WTC11 (cell line): ENCODE results near the gene LTBP3. TPM values are rescaled to one million over a fixed set of nuclear protein-coding genes. Genes with fewer than 3 reads are reported as not detected.

Experiments
- AR ChIP-seq: fragments of 250-450 bp; sonication (Bioruptor Pico); IDR thresholded peaks from 2 replicates; pipeline ENCODE4 v1.9.0; 2021; ENCODE audit warnings: mild to moderate bottlenecking
- CBFB ChIP-seq: sonication (generic); formaldehyde crosslinking; IDR thresholded peaks from 2 replicates; pipeline ENCODE4 v1.8.1; 2022; ENCODE audit warnings: mild to moderate bottlenecking, low read depth, missing genetic modification reagents
- CREM ChIP-seq: sonication (generic); formaldehyde crosslinking; IDR thresholded peaks from 2 replicates; pipeline ENCODE4 v1.8.1; 2022; ENCODE audit warnings: mild to moderate bottlenecking, missing genetic modification reagents, moderate library complexity
- EMX1 ChIP-seq: fragments of 250-450 bp; sonication (Bioruptor Pico); IDR thresholded peaks from 2 replicates; pipeline ENCODE4 v1.8.0; 2021; ENCODE audit warnings: mild to moderate bottlenecking
- ERG ChIP-seq: fragments of 250-450 bp; sonication (Bioruptor Pico); IDR thresholded peaks from 2 replicates; pipeline ENCODE4 v1.8.0; 2021; ENCODE audit warnings: mild to moderate bottlenecking
- FOXK1 ChIP-seq: sonication (generic); formaldehyde crosslinking; IDR thresholded peaks from 2 replicates; pipeline ENCODE4 v1.8.0; 2022; ENCODE audit warnings: mild to moderate bottlenecking, moderate library complexity, missing genetic modification reagents
- GABPB1 ChIP-seq: sonication (generic); formaldehyde crosslinking; IDR thresholded peaks from 2 replicates; pipeline ENCODE4 v1.8.1; 2023; ENCODE audit warnings: mild to moderate bottlenecking, missing genetic modification reagents
- IRF1 ChIP-seq: sonication (generic); formaldehyde crosslinking; IDR thresholded peaks from 2 replicates; pipeline ENCODE4 v1.8.0; 2023; ENCODE audit warnings: missing genetic modification reagents
- KAT7 ChIP-seq: sonication (generic); formaldehyde crosslinking; IDR thresholded peaks from 2 replicates; pipeline ENCODE4 v1.8.1; 2023; ENCODE audit warnings: missing genetic modification reagents, mild to moderate bottlenecking, borderline replicate concordance
- NFE2L1 ChIP-seq: sonication (generic); formaldehyde crosslinking; IDR thresholded peaks from 2 replicates; pipeline ENCODE4 v1.8.1; 2023; ENCODE audit warnings: missing genetic modification reagents
- NR2C2 ChIP-seq: sonication (generic); formaldehyde crosslinking; IDR thresholded peaks from 2 replicates; pipeline ENCODE4 v1.8.0; 2022; ENCODE audit warnings: mild to moderate bottlenecking, missing genetic modification reagents
- NR3C1 ChIP-seq: sonication (generic); formaldehyde crosslinking; conservative IDR thresholded peaks from 2 replicates; pipeline ENCODE4 v1.8.1; 2023; ENCODE audit warnings: low read depth, mild to moderate bottlenecking, missing genetic modification reagents
- OVOL2 ChIP-seq: fragments of 250-450 bp; sonication (Bioruptor Pico); IDR thresholded peaks from 2 replicates; pipeline ENCODE4 v1.9.0; 2021; ENCODE audit warnings: mild to moderate bottlenecking, borderline replicate concordance
- SOX15 ChIP-seq: fragments of 250-450 bp; sonication (Bioruptor Pico); IDR thresholded peaks from 2 replicates; pipeline ENCODE4 v1.9.0; 2021; ENCODE audit warnings: mild to moderate bottlenecking
- TCF7 ChIP-seq: sonication (generic); formaldehyde crosslinking; IDR thresholded peaks from 2 replicates; pipeline ENCODE4 v1.8.0; 2022; ENCODE audit warnings: mild to moderate bottlenecking, low read depth, missing genetic modification reagents, moderate library complexity
- ZBTB43 ChIP-seq: sonication (generic); formaldehyde crosslinking; IDR thresholded peaks from 2 replicates; pipeline ENCODE4 v1.8.1; 2023; ENCODE audit warnings: mild to moderate bottlenecking, missing genetic modification reagents
- ZNF219 ChIP-seq: sonication (generic); formaldehyde crosslinking; IDR thresholded peaks from 2 replicates; pipeline ENCODE4 v1.8.0; 2023; ENCODE audit warnings: missing genetic modification reagents, mild to moderate bottlenecking, borderline replicate concordance
- ZNF263 ChIP-seq: sonication (generic); formaldehyde crosslinking; IDR thresholded peaks from 2 replicates; pipeline ENCODE4 v1.8.1; 2022; ENCODE audit warnings: low read depth, mild to moderate bottlenecking, moderate library complexity, missing genetic modification reagents
- ZNF281 ChIP-seq: sonication (generic); formaldehyde crosslinking; IDR thresholded peaks from 2 replicates; pipeline ENCODE4 v1.8.0; 2023; ENCODE audit warnings: mild to moderate bottlenecking, missing genetic modification reagents
- ZNF317 ChIP-seq: sonication (generic); formaldehyde crosslinking; IDR thresholded peaks from 2 replicates; pipeline ENCODE4 v1.8.1; 2023; ENCODE audit warnings: low read depth, mild to moderate bottlenecking, moderate library complexity, missing genetic modification reagents, borderline replicate concordance
- ZNF396 ChIP-seq: fragments of 250-450 bp; sonication (Bioruptor Pico); IDR thresholded peaks from 2 replicates; pipeline ENCODE4 v1.8.0; 2021; ENCODE audit warnings: mild to moderate bottlenecking, moderate library complexity, borderline replicate concordance
- ZNF425 ChIP-seq: fragments of 250-450 bp; sonication (Bioruptor Pico); conservative IDR thresholded peaks from 2 replicates; pipeline ENCODE4 v1.9.0; 2021; ENCODE audit warnings: mild to moderate bottlenecking
- ZNF512 ChIP-seq: sonication (generic); formaldehyde crosslinking; IDR thresholded peaks from 2 replicates; pipeline ENCODE4 v1.8.1; 2022; ENCODE audit warnings: missing genetic modification reagents, borderline replicate concordance
- total RNA-seq: library from RNA; stranded (reverse); gene quantifications from 3 replicates; pipeline ENCODE4 v1.2.3, GENCODE V29; 2021

Gene LTBP3
- total RNA-seq, 1 experiment from 2014 or later, result 20.7 TPM

GRCh38 chr11:65606876-65607613 lies 48.9 kb upstream of the LTBP3 start (continued):
- TF ChIP-seq ZNF512 (CRISPR knock-in tag), result no peak
- TF ChIP-seq OVOL2 (CRISPR knock-in tag), result no peak
- no peak; the same call in 1 of the 2 replicates for TF ChIP-seq KAT7
- TF ChIP-seq GABPB1 (CRISPR knock-in tag), result no peak
- TF ChIP-seq ERG, result no peak
- TF ChIP-seq NR3C1 (CRISPR knock-in tag), result peak; percentile 95; the same call in 1 of the 2 replicates
- peak; percentile 81 for TF ChIP-seq ZNF317
- peak; percentile 87 for TF ChIP-seq ZNF263 (CRISPR knock-in tag)
- TF ChIP-seq EMX1 (CRISPR knock-in tag), result no peak
- TF ChIP-seq SOX15 (CRISPR knock-in tag), result no peak
- peak; percentile 93; the same call in 1 of the 2 replicates for TF ChIP-seq TCF7 (CRISPR knock-in tag)
- peak; percentile 97 for TF ChIP-seq NFE2L1 (CRISPR knock-in tag)
- TF ChIP-seq ZNF281 (CRISPR knock-in tag), result peak; percentile 95
- TF ChIP-seq ZNF219, result peak; percentile 90; the same call in 1 of the 2 replicates
- no peak for TF ChIP-seq AR (CRISPR knock-in tag)
- TF ChIP-seq ZBTB43 (CRISPR knock-in tag), result peak; percentile 97
- peak; percentile 91 for TF ChIP-seq CREM (CRISPR knock-in tag)
- TF ChIP-seq ZNF396 (CRISPR knock-in tag), result no peak
- no peak for TF ChIP-seq ZNF425 (CRISPR knock-in tag)
- peak; percentile 82 for TF ChIP-seq NR2C2 (CRISPR knock-in tag)
- peak; percentile 98 for TF ChIP-seq CBFB (CRISPR knock-in tag)
- peak; percentile 98 for TF ChIP-seq FOXK1
- peak; percentile 96 for TF ChIP-seq IRF1
